ENCODE results near the gene JOSD2.

Gene JOSD2

DNA sequence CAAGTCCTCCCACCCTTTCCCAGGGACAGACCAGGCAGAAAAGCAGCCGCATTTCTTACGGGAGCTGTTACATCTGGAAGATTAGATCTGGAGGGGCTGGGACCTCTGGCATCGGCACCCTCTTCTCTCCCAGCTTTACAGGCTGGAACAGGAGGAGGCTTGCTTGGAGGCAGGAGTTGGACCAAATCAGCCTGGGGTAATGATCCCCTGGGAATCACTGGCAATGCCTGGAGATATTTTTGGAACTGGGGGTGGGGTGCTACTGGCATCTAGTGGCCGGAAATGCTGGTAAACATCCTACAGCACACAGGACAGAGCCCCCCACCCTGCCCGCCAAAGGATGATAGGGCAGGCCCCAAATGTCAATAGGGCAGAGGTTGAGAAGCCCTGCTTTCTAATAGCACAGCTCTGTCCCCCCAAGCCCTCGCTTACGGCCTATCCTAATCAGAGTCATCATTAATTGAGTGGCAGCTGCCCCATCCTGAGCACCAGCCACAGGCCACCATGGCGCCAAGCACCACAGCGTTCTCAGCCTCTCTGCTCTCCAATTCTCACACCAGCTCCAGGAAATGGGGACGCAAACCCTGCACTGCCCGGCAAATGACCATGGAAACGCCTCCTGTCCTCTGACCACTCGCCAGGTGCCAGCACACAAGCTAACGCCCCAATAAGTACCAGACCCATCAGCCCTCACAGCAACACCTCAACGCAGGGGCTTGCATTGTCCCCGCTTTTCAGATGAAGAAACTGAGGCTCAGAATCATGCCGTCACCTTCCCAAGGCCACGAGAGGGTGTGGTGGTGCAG is 36.6 kb upstream of the JOSD2 start:
- no peak overlapping the region for H3K4me3 ChIP-seq (ENCODE audit: low read depth, low read length)
- in situ Hi-C loops (cut with HindIII; ENCODE audit: low sequenced_read_pairs): no loop called here
- TF ChIP-seq, protein P1, sequence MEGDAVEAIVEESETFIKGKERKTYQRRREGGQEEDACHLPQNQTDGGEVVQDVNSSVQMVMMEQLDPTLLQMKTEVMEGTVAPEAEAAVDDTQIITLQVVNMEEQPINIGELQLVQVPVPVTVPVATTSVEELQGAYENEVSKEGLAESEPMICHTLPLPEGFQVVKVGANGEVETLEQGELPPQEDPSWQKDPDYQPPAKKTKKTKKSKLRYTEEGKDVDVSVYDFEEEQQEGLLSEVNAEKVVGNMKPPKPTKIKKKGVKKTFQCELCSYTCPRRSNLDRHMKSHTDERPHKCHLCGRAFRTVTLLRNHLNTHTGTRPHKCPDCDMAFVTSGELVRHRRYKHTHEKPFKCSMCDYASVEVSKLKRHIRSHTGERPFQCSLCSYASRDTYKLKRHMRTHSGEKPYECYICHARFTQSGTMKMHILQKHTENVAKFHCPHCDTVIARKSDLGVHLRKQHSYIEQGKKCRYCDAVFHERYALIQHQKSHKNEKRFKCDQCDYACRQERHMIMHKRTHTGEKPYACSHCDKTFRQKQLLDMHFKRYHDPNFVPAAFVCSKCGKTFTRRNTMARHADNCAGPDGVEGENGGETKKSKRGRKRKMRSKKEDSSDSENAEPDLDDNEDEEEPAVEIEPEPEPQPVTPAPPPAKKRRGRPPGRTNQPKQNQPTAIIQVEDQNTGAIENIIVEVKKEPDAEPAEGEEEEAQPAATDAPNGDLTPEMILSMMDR (IDR thresholded peaks at IDR 0.05; ENCODE audit: low read depth, low read length): no peak
- DNase-seq (ENCODE audit: low read depth, low spot score): no peak

DNA sequence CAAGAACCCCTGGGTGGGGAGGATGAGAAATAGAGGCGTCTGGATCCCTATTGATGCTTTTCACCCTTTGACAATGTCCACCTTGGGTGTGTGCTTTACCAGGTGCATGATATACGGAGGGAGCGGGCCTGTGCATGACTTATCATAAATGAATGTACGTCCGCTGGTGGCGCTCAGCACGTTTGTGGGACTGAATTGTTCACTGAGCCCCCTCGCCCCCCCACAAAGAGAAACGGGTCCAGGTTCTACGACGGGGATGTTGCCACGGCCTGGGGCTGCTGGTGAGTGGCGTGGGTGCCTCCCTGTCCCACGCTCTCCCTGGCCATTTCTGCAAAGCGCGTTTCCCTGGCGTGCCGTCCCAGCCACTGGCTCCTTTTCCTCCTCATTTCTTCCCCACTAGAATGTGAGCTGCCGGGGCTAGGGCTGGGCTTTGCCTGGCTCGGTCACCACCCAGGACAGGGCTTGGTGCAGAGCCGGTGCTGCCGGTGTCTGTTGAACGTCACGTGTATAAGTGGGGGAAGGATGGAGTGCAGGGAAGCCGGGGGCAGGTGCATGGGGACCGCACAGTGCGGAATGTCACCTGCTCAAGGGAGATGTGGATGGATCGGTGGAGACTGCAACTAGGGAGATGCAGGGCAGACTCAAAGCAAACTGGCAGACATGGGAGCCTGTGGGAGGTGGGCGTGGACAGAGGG is 35.7 kb upstream of the JOSD2 start:
- no peak for DNase-seq (ENCODE audit: low read depth, low spot score)
- in situ Hi-C loops (cut with HindIII; ENCODE audit: low sequenced_read_pairs): no loop called here
- TF ChIP-seq, protein P1 (IDR thresholded peaks at IDR 0.05; ENCODE audit: low read depth, low read length): no peak
- no peak overlapping the region for H3K4me3 ChIP-seq (ENCODE audit: low read depth, low read length)

DNA sequence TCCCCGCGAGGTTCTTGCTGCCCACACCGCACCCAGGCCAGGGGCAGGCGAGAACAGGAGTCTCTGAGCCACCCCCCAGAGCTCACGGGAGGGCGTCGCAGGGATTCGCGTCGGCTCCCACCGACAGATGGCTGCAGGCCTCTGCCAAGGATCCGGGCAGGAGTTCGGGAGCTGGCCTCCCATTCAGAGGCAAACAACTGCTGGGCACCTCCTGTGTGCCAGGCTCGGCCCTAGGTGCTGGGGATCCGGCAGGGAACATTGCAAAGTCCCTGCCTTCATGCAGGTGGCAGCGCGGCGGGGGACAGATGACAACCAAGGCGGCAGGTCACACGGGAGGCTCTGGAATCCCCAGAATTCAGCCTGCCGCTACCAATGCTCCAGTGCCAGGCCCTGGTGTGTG is 32.0 kb upstream of the JOSD2 start:
- in situ Hi-C loops (cut with HindIII; ENCODE audit: low sequenced_read_pairs): no loop called here
- H3K4me3 ChIP-seq (ENCODE audit: low read depth, low read length): no peak overlapping the region
- TF ChIP-seq, protein P1 (IDR thresholded peaks at IDR 0.05; ENCODE audit: low read depth, low read length): no peak
- no peak for DNase-seq (ENCODE audit: low read depth, low spot score)

DNA sequence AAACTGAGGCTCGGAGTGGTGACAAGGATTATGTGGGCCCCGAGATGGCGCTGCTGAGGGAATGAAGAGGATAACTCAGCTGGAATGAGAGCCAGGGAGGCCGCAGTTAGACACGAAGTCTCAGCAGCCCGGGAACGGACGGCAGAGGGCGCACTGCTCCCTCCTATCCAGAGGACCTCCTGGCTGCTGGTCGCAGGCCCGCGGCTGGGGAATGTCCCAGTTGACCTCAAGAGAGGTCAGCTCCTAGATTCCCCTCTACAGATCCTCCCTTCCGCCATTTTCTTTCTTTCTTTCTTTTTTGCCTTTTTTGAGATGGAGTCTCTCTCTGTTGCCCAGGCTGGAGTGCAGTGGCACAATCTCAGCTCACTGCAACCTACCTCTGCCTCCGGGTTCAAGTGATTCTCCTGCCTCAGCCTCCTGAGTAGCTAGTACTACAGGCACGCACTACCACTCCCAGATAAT is 26.8 kb upstream of the JOSD2 start:
- H3K4me3 ChIP-seq (ENCODE audit: low read depth, low read length): no peak overlapping the region
- TF ChIP-seq, protein P1 (IDR thresholded peaks at IDR 0.05; ENCODE audit: low read depth, low read length): peak; percentile 75
- peak; percentile 41 for DNase-seq (ENCODE audit: low read depth, low spot score)
- in situ Hi-C loops (cut with HindIII; ENCODE audit: low sequenced_read_pairs): no loop called here

DNA sequence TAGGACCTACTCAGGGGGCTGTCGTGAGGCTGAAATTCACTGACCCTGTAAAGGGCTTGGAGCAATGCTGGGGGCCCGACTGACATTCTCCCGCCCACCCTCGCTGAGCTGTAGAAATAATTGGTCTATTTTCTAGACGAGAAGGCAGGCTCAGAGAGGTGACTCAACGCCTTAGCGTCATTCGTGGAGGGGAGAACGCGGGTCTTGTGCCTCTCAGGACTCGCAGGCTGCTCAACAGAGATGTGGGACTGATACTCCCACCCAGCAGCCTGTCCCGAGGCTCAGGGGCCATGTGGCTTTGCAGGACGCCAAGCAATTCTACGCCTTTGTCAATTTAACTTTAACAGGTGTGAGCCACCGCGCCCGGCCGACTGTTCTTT is 26.3 kb upstream of the JOSD2 start:
- TF ChIP-seq, protein P1 (IDR thresholded peaks at IDR 0.05; ENCODE audit: low read depth, low read length): no peak
- no peak overlapping the region for H3K4me3 ChIP-seq (ENCODE audit: low read depth, low read length)
- no peak for DNase-seq (ENCODE audit: low read depth, low spot score)
- in situ Hi-C loops (cut with HindIII; ENCODE audit: low sequenced_read_pairs): no loop called here

DNA sequence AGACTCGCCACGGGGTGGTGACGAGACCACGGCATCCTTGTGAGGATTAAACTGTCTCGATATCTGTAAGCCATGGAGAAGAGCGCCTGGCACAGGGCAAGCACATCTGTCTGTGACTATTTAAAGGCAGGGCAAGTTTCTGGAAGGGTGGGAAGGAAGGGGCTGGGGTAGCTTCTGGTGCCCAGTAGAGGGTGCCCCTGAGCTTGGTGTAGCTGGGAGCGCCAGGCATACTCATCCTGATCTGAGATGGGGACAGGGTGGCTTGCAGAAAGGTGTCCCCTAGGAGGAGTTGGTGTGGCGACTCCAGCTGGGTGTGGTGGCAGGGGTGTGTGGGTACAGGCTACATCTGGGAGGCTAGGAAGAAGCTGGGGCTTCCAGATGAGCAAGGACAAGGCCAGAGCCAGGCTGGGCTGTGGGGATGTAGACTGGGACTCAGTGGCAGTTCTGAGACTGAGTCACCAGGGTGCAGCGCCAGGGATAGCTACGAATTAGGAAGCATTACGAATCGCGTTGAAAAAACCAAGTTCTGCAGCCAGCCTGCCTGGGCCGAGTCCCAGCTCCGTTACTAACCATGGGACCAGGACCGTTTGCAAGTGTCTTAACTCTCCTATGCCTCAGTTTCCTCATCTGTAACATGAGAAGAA is 25.8 kb upstream of the JOSD2 start:
- TF ChIP-seq, protein P1 (IDR thresholded peaks at IDR 0.05; ENCODE audit: low read depth, low read length): no peak
- in situ Hi-C loops (cut with HindIII; ENCODE audit: low sequenced_read_pairs): no loop called here
- H3K4me3 ChIP-seq (ENCODE audit: low read depth, low read length): no peak overlapping the region
- DNase-seq (ENCODE audit: low read depth, low spot score): no peak

Data from astrocyte of the spinal cord (primary cell).